Measurements from ENCODE around the gene STXBP6.

DNA sequence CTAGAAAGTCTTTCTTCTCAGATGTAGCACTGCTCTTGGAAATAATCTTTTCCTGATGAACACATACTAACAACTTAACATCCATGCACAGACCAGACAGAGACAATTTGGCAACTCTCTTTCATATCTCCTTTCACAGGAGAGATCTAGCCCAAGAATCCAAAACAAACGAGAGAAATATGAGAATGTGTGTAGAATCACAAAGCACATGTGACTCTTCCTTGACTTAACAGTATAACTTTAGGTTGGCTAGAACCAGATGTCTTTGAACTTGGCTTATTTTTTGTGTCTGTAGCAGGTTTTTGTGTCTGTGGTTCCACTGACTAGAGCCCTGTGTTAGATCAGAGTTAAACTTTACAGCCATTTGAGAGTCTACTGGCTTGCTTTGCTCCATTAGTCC is 114.2 kb downstream of the STXBP6 start:
- TF ChIP-seq POLR2A (IDR thresholded peaks at IDR 0.05): no peak
- TF ChIP-seq CTCF (IDR thresholded peaks at IDR 0.05 in 4 of 5, conservative IDR thresholded peaks at IDR 0.05 in 1 of 5): no peak
